Measurements from ENCODE around the gene TMEM234.

The TMEM234 gene

DNA sequence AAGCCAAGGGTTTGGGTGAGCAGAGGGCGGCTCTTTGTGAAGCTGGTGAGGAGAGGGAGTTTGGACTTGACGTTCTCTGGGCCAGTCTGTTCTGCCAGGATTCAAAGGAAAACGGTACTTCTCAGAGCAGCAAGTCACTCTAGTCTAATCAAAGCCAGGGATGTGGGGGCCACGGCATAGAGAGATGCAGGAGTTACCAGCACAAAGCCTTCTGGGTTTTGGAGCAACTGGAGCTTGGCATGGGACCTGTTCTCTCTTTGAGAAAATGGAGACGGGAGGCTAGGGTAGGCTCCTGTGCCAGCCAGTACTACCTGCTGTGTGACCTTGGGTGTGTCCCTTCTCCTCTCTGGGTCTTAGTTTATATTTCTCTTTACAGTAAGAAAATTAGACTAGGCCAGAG, 40.6 kb downstream of the TMEM234 start:
- TF ChIP-seq, protein P1, sequence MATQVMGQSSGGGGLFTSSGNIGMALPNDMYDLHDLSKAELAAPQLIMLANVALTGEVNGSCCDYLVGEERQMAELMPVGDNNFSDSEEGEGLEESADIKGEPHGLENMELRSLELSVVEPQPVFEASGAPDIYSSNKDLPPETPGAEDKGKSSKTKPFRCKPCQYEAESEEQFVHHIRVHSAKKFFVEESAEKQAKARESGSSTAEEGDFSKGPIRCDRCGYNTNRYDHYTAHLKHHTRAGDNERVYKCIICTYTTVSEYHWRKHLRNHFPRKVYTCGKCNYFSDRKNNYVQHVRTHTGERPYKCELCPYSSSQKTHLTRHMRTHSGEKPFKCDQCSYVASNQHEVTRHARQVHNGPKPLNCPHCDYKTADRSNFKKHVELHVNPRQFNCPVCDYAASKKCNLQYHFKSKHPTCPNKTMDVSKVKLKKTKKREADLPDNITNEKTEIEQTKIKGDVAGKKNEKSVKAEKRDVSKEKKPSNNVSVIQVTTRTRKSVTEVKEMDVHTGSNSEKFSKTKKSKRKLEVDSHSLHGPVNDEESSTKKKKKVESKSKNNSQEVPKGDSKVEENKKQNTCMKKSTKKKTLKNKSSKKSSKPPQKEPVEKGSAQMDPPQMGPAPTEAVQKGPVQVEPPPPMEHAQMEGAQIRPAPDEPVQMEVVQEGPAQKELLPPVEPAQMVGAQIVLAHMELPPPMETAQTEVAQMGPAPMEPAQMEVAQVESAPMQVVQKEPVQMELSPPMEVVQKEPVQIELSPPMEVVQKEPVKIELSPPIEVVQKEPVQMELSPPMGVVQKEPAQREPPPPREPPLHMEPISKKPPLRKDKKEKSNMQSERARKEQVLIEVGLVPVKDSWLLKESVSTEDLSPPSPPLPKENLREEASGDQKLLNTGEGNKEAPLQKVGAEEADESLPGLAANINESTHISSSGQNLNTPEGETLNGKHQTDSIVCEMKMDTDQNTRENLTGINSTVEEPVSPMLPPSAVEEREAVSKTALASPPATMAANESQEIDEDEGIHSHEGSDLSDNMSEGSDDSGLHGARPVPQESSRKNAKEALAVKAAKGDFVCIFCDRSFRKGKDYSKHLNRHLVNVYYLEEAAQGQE (IDR thresholded peaks at IDR 0.05; ENCODE audit: insufficient read depth in 1 of 2, low read depth in 2 of 2, low read length in 2 of 2), result no peak
- no peak for TF ChIP-seq POLR2AphosphoS5 (IDR thresholded peaks at IDR 0.05; ENCODE audit: low read depth, low read length)
- no peak for TF ChIP-seq TAF1 (IDR thresholded peaks at IDR 0.05; ENCODE audit: borderline replicate concordance, insufficient read depth, low read length)

DNA sequence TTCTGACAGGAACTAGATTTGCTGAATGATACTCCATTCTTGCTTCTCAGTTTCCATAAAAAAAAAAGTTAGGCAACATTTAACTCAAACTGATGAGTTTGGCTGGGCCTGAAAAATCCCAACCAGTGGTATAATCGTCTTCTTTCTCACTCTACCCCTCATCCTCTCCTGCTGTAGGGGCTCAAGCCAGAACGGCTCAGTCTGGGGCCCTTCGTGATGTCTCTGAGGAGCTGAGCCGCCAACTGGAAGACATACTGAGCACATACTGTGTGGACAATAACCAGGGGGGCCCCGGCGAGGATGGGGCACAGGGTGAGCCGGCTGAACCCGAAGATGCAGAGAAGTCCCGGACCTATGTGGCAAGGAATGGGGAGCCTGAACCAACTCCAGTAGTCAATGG, 41.1 kb downstream of the TMEM234 start:
- TF ChIP-seq FOXP2 (optimal IDR thresholded peaks at IDR 0.05; ENCODE audit: borderline replicate concordance, extremely low read depth, extremely low read length, insufficient read depth) (no peak), POLR2AphosphoS5 (IDR thresholded peaks at IDR 0.05; ENCODE audit: low read depth, low read length) (no peak), TAF1 (IDR thresholded peaks at IDR 0.05; ENCODE audit: borderline replicate concordance, insufficient read depth, low read length) (no peak)

DNA sequence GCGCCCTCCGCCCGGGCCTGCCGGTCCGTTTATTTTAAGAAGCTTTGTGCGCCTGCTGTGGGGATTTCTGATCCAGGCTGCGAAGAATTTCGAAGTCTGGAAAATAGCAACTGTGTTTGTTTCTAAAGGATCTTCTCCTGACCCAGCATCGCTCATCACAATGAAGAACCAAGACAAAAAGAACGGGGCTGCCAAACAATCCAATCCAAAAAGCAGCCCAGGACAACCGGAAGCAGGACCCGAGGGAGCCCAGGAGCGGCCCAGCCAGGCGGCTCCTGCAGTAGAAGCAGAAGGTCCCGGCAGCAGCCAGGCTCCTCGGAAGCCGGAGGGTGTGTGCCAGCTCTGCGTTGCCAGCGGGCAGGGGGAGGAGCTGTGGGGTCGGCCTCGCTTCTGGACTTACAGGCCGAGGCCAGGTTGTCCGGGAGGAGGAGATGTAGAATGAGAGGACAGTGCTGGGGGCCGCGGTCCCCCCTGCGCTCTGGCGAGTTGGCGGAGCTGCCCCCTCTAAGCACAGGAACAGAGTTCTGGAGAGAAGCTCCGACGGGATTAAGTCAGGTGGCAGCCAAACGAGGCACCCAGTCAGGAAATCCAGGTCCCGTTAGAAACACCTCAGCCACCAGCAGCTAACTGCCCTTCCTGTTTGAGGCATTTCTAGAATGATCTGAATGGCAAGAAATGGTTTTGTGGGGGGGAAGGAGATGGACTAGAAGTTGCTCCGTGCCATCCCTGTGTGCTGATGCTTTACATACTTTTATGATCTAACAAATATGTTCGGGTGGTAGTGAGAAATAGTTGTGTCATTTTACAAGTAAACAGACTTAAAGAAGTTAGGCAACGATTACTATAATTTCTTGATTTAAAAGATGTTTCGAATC, 41.7 kb downstream of the TMEM234 start:
- TF ChIP-seq TAF1 (IDR thresholded peaks at IDR 0.05; ENCODE audit: borderline replicate concordance, insufficient read depth, low read length), result no peak

DNA sequence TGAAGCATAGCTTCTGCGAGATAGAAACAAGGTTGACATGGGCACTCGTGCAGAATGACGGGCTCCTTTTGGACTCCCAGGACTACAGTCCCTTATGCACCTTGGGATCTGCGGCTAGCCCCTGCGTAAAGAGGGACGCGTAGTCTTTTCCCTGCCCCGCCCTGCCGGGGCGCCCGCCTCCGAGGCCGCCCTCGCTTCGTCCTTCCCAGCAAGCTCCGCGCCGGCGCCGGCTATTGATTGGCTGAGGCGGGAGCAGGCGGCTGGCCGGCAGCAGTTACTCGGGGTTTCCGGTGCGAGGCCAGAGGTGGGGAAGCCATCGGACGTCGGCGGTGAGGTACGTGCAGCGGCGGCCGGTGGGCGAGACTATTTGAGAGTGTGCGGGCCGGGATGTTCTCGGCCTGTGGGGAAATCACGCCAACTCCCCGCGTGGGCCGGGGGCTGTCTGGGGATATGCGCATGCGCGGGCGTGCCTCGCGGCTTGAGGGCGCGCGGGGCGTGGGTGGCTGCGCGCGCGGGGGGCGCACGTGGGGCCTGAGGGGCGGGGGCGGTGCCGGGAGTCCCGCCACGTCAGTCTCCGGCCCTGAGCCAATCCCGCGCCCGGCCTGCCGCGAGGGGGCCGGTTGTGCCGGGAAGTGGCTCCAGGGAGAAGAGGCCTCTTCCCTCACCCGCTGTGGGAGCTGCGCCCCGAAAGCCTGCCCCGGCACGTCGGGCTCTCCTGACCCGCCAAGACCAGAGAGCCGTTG, 42.5 kb downstream of the TMEM234 start, which contains the start of gene TXLNA:
TXLNA (plus strand) TSS at position 233 of the 743 bp plus-strand sequence. CDS start 671 bp downstream, outside the sequence.
- peak; percentile 81 for TF ChIP-seq FOXP2 (optimal IDR thresholded peaks at IDR 0.05; ENCODE audit: borderline replicate concordance, extremely low read depth, extremely low read length, insufficient read depth)
- TF ChIP-seq, protein P1 (IDR thresholded peaks at IDR 0.05; ENCODE audit: insufficient read depth in 1 of 2, low read depth in 2 of 2, low read length in 2 of 2), result 0 out of 4 replicates have a peak, but pooled peaks of 1 of the 2 experiments have one; percentile 17
- TF ChIP-seq SIN3A (IDR thresholded peaks at IDR 0.05; ENCODE audit: borderline replicate concordance, insufficient read depth, low read length), result no peak
- peak; percentile 67; the same call in 1 of the 2 replicates for TF ChIP-seq TAF1 (IDR thresholded peaks at IDR 0.05; ENCODE audit: borderline replicate concordance, insufficient read depth, low read length)
- TF ChIP-seq POLR2AphosphoS5 (IDR thresholded peaks at IDR 0.05; ENCODE audit: low read depth, low read length), result peak; percentile 92

DNA sequence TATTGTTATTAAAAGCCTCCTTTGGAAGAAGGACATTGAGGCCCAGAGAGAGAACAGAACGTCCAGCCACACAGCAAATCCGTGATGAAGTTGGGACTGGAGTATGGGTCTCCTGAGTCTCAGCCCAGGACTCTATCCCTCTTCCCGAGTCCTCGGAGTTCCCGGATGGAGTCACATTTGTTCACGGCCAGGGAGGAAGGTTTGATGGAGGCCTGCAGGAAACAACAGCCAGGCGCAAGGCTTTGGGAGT, 43.0 kb downstream of the TMEM234 start:
- TF ChIP-seq, protein P1 (IDR thresholded peaks at IDR 0.05; ENCODE audit: insufficient read depth in 1 of 2, low read depth in 2 of 2, low read length in 2 of 2), result no peak
- TF ChIP-seq TAF1 (IDR thresholded peaks at IDR 0.05; ENCODE audit: borderline replicate concordance, insufficient read depth, low read length), result no peak
- TF ChIP-seq SIN3A (IDR thresholded peaks at IDR 0.05; ENCODE audit: borderline replicate concordance, insufficient read depth, low read length), result no peak
- TF ChIP-seq POLR2AphosphoS5 (IDR thresholded peaks at IDR 0.05; ENCODE audit: low read depth, low read length), result no peak
- TF ChIP-seq FOXP2 (optimal IDR thresholded peaks at IDR 0.05; ENCODE audit: borderline replicate concordance, extremely low read depth, extremely low read length, insufficient read depth), result no peak
